Neural progenitor cell (in vitro differentiated cells): ENCODE results near the gene GDF7. TPM values are rescaled to one million over a fixed set of nuclear protein-coding genes. Genes with fewer than 3 reads are reported as not detected.
A peak's percentile ranks its signal among the peaks of the same experiment; 100 is the strongest.

Experiments
- DNase-seq: peaks from one replicate; pipeline ENCODE4 v3.0.0-alpha.2; 2016; ENCODE audit warnings: low spot score
- H2AFZ ChIP-seq: fragments of 200-600 bp; sonication (generic); replicated peaks from 2 replicates; pipeline ENCODE4 v1.6.1; 2016; ENCODE audit warnings: antibody characterized with exemption
- H3F3A ChIP-seq: fragments of 200-600 bp; sonication (generic); 2 replicates; pipeline ENCODE4 v1.6.1; 2016; ENCODE audit warnings: antibody characterized with exemption, low read depth
- H3K27ac ChIP-seq: fragments of 200-600 bp; sonication (generic); 2 replicates; pipeline ENCODE4 v1.5.1; 2016; ENCODE audit warnings: mild to moderate bottlenecking
- H3K27me3 ChIP-seq: fragments of 200-600 bp; sonication (generic); 2 replicates; pipeline ENCODE4 v1.6.1; 2016; ENCODE audit warnings: mild to moderate bottlenecking, moderate library complexity
- H3K36me3 ChIP-seq: fragments of 200-600 bp; sonication (generic); 2 replicates; pipeline ENCODE4 v1.5.1; 2016
- H3K4me1 ChIP-seq: fragments of 200-600 bp; sonication (generic); 2 replicates; pipeline ENCODE4 v1.6.1; 2016; ENCODE audit warnings: mixed run types
- H3K4me2 ChIP-seq: fragments of 200-600 bp; sonication (generic); 2 replicates; pipeline ENCODE4 v1.6.1; 2016
- H3K4me3 ChIP-seq: fragments of 200-600 bp; sonication (generic); 2 replicates; pipeline ENCODE4 v1.5.1; 2016
- H3K79me2 ChIP-seq: fragments of 200-600 bp; sonication (generic); 2 replicates; pipeline ENCODE4 v1.6.1; 2016; ENCODE audit warnings: low read depth
- H3K9ac ChIP-seq: fragments of 200-600 bp; sonication (generic); 2 replicates; pipeline ENCODE4 v1.6.1; 2016
- H3K9me3 ChIP-seq: fragments of 200-600 bp; sonication (generic); 2 replicates; pipeline ENCODE4 v1.5.1; 2016; ENCODE audit warnings: low read depth
- H4K20me1 ChIP-seq: fragments of 200-600 bp; sonication (generic); 2 replicates; pipeline ENCODE4 v1.6.1; 2016; ENCODE audit warnings: low read depth
- H3K27ac Mint-ChIP-seq: 3 replicates; pipeline ENCODE4 v1.8.0; 2021; ENCODE audit warnings: mixed read lengths
- H3K27me3 Mint-ChIP-seq: 2 replicates; pipeline ENCODE4 v1.8.0; 2022; ENCODE audit warnings: low read depth, mild to moderate bottlenecking, inconsistent platforms, moderate library complexity, mixed read lengths; ENCODE audit not compliant: insufficient read depth
- H3K36me3 Mint-ChIP-seq: 3 replicates; pipeline ENCODE4 v1.8.0; 2021; ENCODE audit warnings: mixed read lengths
- H3K4me1 Mint-ChIP-seq: 3 replicates; pipeline ENCODE4 v1.8.0; 2021; ENCODE audit warnings: mixed read lengths
- H3K4me3 Mint-ChIP-seq: 3 replicates; pipeline ENCODE4 v1.8.0; 2021; ENCODE audit warnings: mild to moderate bottlenecking, moderate library complexity, mixed read lengths
- H3K9me3 Mint-ChIP-seq: 3 replicates; pipeline ENCODE4 v1.8.0; 2020; ENCODE audit warnings: mixed read lengths
- CTCF ChIP-seq: fragments of 200-600 bp; sonication (generic); IDR thresholded peaks from 2 replicates; pipeline ENCODE4 v1.5.1; 2017; ENCODE audit warnings: antibody characterized with exemption, mild to moderate bottlenecking
- EZH2 ChIP-seq: fragments of 200-600 bp; sonication (generic); IDR thresholded peaks from 2 replicates; pipeline ENCODE4 v1.6.1; 2017; ENCODE audit warnings: antibody characterized with exemption, mild to moderate bottlenecking, moderate library complexity
- EZH2phosphoT487 ChIP-seq: fragments of 200-600 bp; sonication (generic); IDR thresholded peaks from 2 replicates; pipeline ENCODE4 v1.6.1; 2017; ENCODE audit warnings: antibody characterized with exemption
- total RNA-seq: library from RNA; depleted of rRNA; stranded (reverse); fragments of >200 nt; gene quantifications from 2 replicates; pipeline ENCODE4 v1.2.3, GENCODE V29; 2015; ENCODE audit warnings: low replicate concordance

Gene GDF7
- total RNA-seq, 1 donor from 2014 or later = not detected

DNA sequence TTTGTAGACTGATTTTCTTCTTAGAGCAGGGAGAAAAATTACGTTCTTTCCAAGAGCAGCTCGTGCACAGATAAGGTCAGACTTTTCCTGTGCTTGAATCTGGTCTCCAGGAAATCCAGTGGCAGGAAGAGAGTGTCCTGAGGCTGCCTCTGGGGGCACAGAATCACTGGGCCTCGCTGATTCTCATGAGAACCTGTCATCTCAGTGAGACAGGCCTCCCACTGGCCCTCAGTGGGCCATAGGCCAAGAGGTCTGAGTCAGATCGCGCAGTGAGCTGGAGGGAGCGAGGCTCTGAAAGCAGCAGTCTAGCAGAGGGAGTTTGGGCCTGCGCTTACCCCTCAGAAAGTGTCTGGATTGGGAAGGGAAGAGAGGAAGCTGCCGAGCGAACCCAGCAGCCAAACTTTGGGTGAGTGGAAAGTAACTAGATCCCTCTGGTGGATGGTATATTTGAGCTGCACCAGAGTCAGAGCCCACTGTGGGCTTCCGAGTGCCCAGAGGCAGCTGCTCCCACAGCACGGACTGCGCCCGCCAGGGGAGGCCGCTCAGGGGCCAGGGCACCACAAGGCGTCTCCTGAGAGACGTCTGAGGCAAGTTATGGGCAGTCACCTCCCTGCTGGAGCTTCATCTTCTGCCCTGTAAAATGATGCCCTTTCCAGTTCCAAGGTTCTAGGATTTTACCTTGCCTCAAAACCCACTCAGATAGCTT is 8.2 kb downstream of the GDF7 start:
- peak overlapping the region; percentile 59 for H3K27ac Mint-ChIP-seq
- no peak overlapping the region for H2AFZ ChIP-seq

GRCh38 chr2:20675701-20676352 is 8.9 kb downstream of the GDF7 start:
- TF ChIP-seq EZH2 = no peak
- no peak for TF ChIP-seq CTCF
- TF ChIP-seq EZH2phosphoT487 = no peak
- Histone ChIP-seq H2AFZ (no peak overlapping the region), H3F3A (peaks cover 8% of the 10 kb centered on the region), H3K4me3 (no peak overlapping the region), H3K79me2 (no peaks in the 10 kb centered on the region), H3K4me1 (peaks cover 20% of the 10 kb centered on the region), H3K9ac (no peak overlapping the region), H3K27me3 (peaks cover 51% of the 10 kb centered on the region), H3K9me3 (no peaks in the 10 kb centered on the region), H4K20me1 (peaks cover 42% of the 10 kb centered on the region), H3K36me3 (no peaks in the 10 kb centered on the region), H3K27ac (no peak overlapping the region), H3K4me2 (no peak overlapping the region)
- Mint-ChIP-seq H3K4me1 (peaks cover 33% of the 10 kb centered on the region), H3K9me3 (no peaks in the 10 kb centered on the region), H3K27me3 (peaks cover 38% of the 10 kb centered on the region), H3K27ac (no peak overlapping the region), H3K4me3 (no peak overlapping the region), H3K36me3 (peaks cover 4% of the 10 kb centered on the region)
- peak; percentile 51 for DNase-seq

More for the DNA sequence above, 8.2 kb downstream of the GDF7 start:
- H3K36me3 ChIP-seq = no peaks in the 10 kb centered on the region
- H3K4me3 ChIP-seq = no peak overlapping the region
- H3K9me3 ChIP-seq = no peaks in the 10 kb centered on the region
- no peak overlapping the region for H3K4me3 Mint-ChIP-seq
- DNase-seq = no peak
- H3K79me2 ChIP-seq = no peaks in the 10 kb centered on the region
- H3K27me3 ChIP-seq = peaks cover 58% of the 10 kb centered on the region
- H3K9ac ChIP-seq = no peak overlapping the region
- H3F3A ChIP-seq = peaks cover 10% of the 10 kb centered on the region
- peaks cover 33% of the 10 kb centered on the region for H3K4me1 Mint-ChIP-seq
- peaks cover 41% of the 10 kb centered on the region for H3K27me3 Mint-ChIP-seq
- peaks cover 20% of the 10 kb centered on the region for H3K4me1 ChIP-seq
- no peak overlapping the region for H3K27ac ChIP-seq
- H3K36me3 Mint-ChIP-seq = peaks cover 4% of the 10 kb centered on the region
- peaks cover 49% of the 10 kb centered on the region for H4K20me1 ChIP-seq
- no peaks in the 10 kb centered on the region for H3K9me3 Mint-ChIP-seq
- no peak for TF ChIP-seq CTCF
- no peak for TF ChIP-seq EZH2
- TF ChIP-seq EZH2phosphoT487 = no peak
- H3K4me2 ChIP-seq = no peak overlapping the region

DNA sequence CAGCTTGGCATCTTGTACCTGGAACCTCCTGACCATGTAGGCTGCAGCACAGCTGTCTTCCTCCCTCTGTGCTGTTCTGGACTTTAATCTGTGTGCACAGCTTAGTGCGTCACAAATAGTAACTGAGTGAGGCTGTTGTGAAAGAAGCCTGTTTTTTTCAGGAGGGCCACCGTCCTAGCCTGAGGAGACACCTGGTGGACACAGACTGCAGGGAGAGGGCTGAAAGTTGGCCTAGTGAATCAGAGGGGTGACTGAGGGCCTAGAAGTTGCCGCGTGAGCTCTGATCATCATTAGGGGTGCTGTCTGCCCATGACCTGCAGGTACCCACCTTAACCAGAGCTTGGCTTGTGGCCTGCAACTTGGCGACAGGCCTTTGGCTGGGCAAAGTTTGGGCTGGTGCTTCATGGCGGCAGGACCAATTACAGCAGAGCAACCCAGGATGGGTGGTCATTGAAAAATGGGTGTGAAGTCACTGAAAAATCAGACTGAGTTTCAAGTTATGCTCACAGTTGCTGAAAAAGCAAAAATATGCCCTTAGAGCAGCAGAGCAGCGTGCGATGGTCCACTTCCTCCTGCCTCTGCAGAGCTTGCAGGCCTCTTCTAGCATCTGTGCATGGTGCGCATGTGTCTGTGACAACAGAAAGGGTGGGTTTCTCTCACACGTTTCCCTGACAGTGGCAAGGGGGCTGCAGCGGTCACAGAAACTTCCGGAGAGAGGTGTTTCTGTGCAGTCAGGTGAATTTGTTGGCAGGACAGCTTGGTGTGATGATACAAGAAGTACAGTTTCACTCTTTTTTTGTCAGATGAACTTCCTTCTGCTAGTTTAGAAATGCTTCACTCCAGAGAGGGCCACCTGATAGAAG is 9.6 kb downstream of the GDF7 start:
- Histone ChIP-seq H3K36me3 (no peaks in the 10 kb centered on the region), H3K4me1 (peaks cover 20% of the 10 kb centered on the region), H3K4me3 (no peak overlapping the region), H3K79me2 (no peaks in the 10 kb centered on the region), H3K9me3 (no peaks in the 10 kb centered on the region), H4K20me1 (peaks cover 35% of the 10 kb centered on the region), H3K4me2 (no peak overlapping the region), H3K27ac (no peak overlapping the region), H2AFZ (no peak overlapping the region), H3K27me3 (peaks cover 43% of the 10 kb centered on the region), H3F3A (peaks cover 8% of the 10 kb centered on the region), H3K9ac (no peak overlapping the region)
- Mint-ChIP-seq H3K27me3 (peaks cover 32% of the 10 kb centered on the region), H3K27ac (no peak overlapping the region), H3K36me3 (peaks cover 4% of the 10 kb centered on the region), H3K4me3 (no peak overlapping the region), H3K4me1 (peaks cover 30% of the 10 kb centered on the region), H3K9me3 (no peaks in the 10 kb centered on the region)
- no peak for DNase-seq
- peak; percentile 24 for TF ChIP-seq CTCF
- no peak for TF ChIP-seq EZH2phosphoT487
